OCI-LY3 (cell line): ENCODE data around the gene ZNF337.

ENCODE experiments used
- H2AFZ ChIP-seq: fragments of 200-600, 300-600 bp; shearing (Covaris generic); 2 replicates; pipeline ENCODE4 v1.6.0; 2014; ENCODE audit warnings: antibody characterized with exemption, low read depth, low read length
- H3K27ac ChIP-seq: fragments of 200-600, 300-600 bp; sonication (generic); 2 replicates; pipeline ENCODE4 v1.5.1; 2014; ENCODE audit warnings: mild to moderate bottlenecking, low read length, moderate library complexity, mixed read lengths
- H3K27me3 ChIP-seq: fragments of 200-600, 300-600 bp; sonication (generic); 2 replicates; pipeline ENCODE4 v1.6.1; 2014; ENCODE audit warnings: low read depth, low read length, mixed read lengths
- H3K36me3 ChIP-seq: fragments of 200-600, 300-600 bp; sonication (generic); replicated peaks from 2 replicates; pipeline ENCODE3; 2014; ENCODE audit warnings: low read depth, low read length, mixed read lengths
- H3K4me1 ChIP-seq: fragments of 300-600, 200-600 bp; sonication (generic); 2 replicates; pipeline ENCODE4 v1.6.1; 2014; ENCODE audit warnings: low read length, mixed read lengths
- H3K4me2 ChIP-seq: fragments of 200-600, 300-600 bp; sonication (generic); 2 replicates; pipeline ENCODE4 v1.6.1; 2014; ENCODE audit warnings: low read length, mixed read lengths
- H3K4me3 ChIP-seq: fragments of 300-600, 200-600 bp; sonication (generic); 2 replicates; pipeline ENCODE4 v1.5.1; 2014; ENCODE audit warnings: antibody characterized with exemption, mild to moderate bottlenecking, low read length, moderate library complexity
- H3K79me2 ChIP-seq: fragments of 300-600, 200-600 bp; shearing (Covaris generic); 2 replicates; pipeline ENCODE4 v1.6.1; 2014; ENCODE audit warnings: mild to moderate bottlenecking, low read length, mixed read lengths
- H3K9ac ChIP-seq: fragments of 300-600, 200-600 bp; shearing (Covaris generic); 2 replicates; pipeline ENCODE4 v1.6.0; 2014; ENCODE audit warnings: mild to moderate bottlenecking, low read length, moderate library complexity
- H3K9me3 ChIP-seq: fragments of 200-600, 300-600 bp; shearing (Covaris generic); 2 replicates; pipeline ENCODE4 v1.6.1; 2014; ENCODE audit warnings: low read length, mixed read lengths; ENCODE audit not compliant: insufficient read depth
- H4K20me1 ChIP-seq: fragments of 200-600, 300-600 bp; sonication (generic); 2 replicates; pipeline ENCODE4 v1.6.1; 2016; ENCODE audit warnings: low read length, mixed read lengths; ENCODE audit not compliant: insufficient read depth
- EZH2phosphoT487 ChIP-seq: fragments of 200-600 bp; shearing (Covaris generic); IDR thresholded peaks from 2 replicates; pipeline ENCODE4 v1.6.1; 2018; ENCODE audit warnings: antibody characterized with exemption, mixed run types, low read depth
- TF ChIP-seq, protein P1 (sequence below): fragments of 200-600, 300-600 bp; sonication (generic); IDR thresholded peaks from 2 replicates; pipeline ENCODE4 v1.5.1; 2014; ENCODE audit warnings: antibody characterized with exemption, low read length, low read depth

ZNF337 gene

DNA sequence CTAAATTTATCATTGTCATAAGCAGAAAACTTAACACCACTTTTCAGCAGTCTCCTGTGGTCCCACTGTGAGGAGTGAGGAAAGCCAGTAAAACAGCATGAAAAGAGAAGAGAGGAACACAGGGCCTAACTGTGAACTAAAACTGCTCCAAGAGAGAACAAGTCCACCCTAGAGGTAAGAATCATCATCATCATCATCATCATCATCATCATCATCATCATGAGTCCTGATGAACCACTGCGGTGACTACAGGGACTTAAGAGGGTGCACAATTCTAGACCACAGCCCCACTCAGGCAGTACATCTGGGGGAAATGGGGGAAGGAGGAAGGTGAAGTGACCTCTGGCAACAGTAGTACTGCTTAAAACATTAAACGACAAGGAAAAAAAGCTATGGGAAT, 13.6 kb downstream of the ZNF337 start:
- TF ChIP-seq, protein P1, sequence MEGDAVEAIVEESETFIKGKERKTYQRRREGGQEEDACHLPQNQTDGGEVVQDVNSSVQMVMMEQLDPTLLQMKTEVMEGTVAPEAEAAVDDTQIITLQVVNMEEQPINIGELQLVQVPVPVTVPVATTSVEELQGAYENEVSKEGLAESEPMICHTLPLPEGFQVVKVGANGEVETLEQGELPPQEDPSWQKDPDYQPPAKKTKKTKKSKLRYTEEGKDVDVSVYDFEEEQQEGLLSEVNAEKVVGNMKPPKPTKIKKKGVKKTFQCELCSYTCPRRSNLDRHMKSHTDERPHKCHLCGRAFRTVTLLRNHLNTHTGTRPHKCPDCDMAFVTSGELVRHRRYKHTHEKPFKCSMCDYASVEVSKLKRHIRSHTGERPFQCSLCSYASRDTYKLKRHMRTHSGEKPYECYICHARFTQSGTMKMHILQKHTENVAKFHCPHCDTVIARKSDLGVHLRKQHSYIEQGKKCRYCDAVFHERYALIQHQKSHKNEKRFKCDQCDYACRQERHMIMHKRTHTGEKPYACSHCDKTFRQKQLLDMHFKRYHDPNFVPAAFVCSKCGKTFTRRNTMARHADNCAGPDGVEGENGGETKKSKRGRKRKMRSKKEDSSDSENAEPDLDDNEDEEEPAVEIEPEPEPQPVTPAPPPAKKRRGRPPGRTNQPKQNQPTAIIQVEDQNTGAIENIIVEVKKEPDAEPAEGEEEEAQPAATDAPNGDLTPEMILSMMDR, result no peak
- no peak for TF ChIP-seq EZH2phosphoT487
- Histone ChIP-seq H3K36me3 (peaks cover 33% of the 10 kb centered on the region), H2AFZ (no peak overlapping the region), H3K27ac (no peak overlapping the region), H3K9ac (no peak overlapping the region), H3K4me1 (peaks cover 22% of the 10 kb centered on the region), H3K4me3 (no peak overlapping the region), H3K27me3 (no peaks in the 10 kb centered on the region), H3K4me2 (no peak overlapping the region), H3K9me3 (no peaks in the 10 kb centered on the region), H4K20me1 (peaks cover 11% of the 10 kb centered on the region; the same call in 1 of the 2 replicates), H3K79me2 (no peaks in the 10 kb centered on the region)

DNA sequence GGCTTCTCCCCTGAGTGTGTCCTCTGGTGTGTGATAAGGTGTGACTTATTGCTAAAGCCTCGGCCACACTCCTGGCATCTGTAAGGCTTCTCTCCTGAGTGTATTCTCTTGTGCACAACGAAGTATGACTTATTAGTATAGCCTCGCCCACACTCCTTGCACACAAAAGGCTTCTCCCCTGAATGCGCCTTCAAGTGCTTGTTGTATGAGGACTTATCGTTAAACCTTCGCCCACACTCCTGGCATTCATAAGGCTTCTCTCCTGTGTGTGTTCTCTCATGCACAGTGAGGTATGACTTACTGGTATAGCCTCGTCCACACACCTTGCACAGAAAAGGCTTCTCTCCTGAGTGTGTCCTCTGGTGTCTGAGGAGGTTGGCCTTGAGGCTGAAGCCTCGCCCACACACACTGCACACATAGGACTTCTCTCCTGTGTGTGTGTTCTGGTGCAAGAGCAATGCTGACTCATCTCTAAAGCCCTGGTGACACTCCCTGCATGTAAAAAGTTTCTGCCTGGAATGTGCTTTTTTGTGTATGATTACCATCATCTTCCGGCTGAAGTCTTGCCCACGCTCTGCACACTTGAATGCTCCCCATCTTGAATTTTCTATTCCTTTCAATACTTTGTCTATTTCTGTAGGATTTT, 20.4 kb downstream of the ZNF337 start:
- no peaks in the 10 kb centered on the region for H3K4me1 ChIP-seq
- H3K79me2 ChIP-seq, result no peaks in the 10 kb centered on the region
- H3K27me3 ChIP-seq, result no peaks in the 10 kb centered on the region
- TF ChIP-seq EZH2phosphoT487, result no peak
- TF ChIP-seq, protein P1, result no peak
- H3K9me3 ChIP-seq, result no peaks in the 10 kb centered on the region
- H3K9ac ChIP-seq, result no peak overlapping the region
- H2AFZ ChIP-seq, result no peak overlapping the region
- no peak overlapping the region for H3K4me3 ChIP-seq
- no peak overlapping the region for H3K27ac ChIP-seq
- peaks cover 69% of the 10 kb centered on the region for H3K36me3 ChIP-seq
- H4K20me1 ChIP-seq, result 0 out of 2 replicates have a peak, but pooled peaks cover 7% of the 10 kb centered on the region
- no peak overlapping the region for H3K4me2 ChIP-seq

DNA sequence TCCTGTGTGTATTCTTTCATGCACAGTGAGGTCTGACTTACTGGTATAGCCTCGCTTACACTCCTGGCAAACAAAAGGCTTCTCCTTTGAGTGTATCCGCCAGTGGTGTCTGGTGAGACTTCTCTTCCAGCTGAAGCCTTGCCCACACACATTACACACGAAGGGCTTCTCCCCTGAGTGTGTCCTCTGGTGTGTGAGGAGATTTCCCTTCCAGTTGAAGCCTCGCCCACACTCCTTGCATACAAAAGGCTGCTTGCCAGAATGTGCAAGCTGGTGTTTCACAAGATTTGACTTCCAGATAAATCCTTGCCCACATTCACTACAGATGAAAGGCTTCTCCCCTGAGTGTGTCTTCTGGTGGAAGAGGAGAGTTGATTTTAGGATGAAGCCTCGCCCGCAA, 21.5 kb downstream of the ZNF337 start:
- H3K4me2 ChIP-seq, result no peak overlapping the region
- no peaks in the 10 kb centered on the region for H3K4me1 ChIP-seq
- TF ChIP-seq, protein P1, result no peak
- no peak for TF ChIP-seq EZH2phosphoT487
- 0 out of 2 replicates have a peak, but pooled peaks cover 7% of the 10 kb centered on the region for H4K20me1 ChIP-seq
- no peaks in the 10 kb centered on the region for H3K79me2 ChIP-seq
- H3K27me3 ChIP-seq, result no peaks in the 10 kb centered on the region
- H3K9ac ChIP-seq, result no peak overlapping the region
- H3K36me3 ChIP-seq, result peaks cover 61% of the 10 kb centered on the region
- no peaks in the 10 kb centered on the region for H3K9me3 ChIP-seq
- H3K27ac ChIP-seq, result no peak overlapping the region
- H3K4me3 ChIP-seq, result no peak overlapping the region
- H2AFZ ChIP-seq, result no peak overlapping the region

DNA sequence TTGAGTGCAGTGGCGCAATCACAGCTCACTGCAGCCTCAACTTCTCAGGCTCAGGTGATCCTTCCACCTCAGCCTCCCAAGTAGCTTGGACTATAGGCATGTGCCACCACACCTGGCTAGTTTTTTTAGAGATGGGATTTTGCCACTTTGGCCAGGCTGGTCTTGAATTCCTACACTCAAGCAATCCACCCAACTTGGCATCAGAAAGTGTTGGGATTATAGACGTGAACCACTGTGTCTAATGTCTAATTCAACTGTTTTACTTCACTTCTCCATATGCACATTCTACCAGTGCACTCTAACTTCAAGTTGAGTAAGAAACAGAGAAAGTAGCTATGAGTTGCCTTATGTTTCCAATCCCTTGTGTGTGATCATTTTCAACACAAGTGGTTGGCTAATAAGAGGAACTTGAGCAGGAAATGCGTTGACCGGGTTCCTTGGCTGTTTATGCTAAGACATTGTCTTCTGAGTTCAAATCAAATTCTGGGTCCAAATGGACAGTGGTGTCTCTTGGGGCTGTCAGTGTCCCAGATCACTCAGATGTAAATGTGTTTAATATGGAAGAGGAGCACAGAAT, 23.9 kb downstream of the ZNF337 start:
- no peak overlapping the region for H3K4me3 ChIP-seq
- no peaks in the 10 kb centered on the region for H3K4me1 ChIP-seq
- 0 out of 2 replicates have a peak, but pooled peaks cover 7% of the 10 kb centered on the region for H4K20me1 ChIP-seq
- H3K27ac ChIP-seq, result no peak overlapping the region
- H3K27me3 ChIP-seq, result no peaks in the 10 kb centered on the region
- H3K9me3 ChIP-seq, result no peaks in the 10 kb centered on the region
- H3K79me2 ChIP-seq, result no peaks in the 10 kb centered on the region
- no peak overlapping the region for H2AFZ ChIP-seq
- H3K36me3 ChIP-seq, result peaks cover 48% of the 10 kb centered on the region
- no peak overlapping the region for H3K9ac ChIP-seq
- no peak overlapping the region for H3K4me2 ChIP-seq
- TF ChIP-seq, protein P1, result no peak
- no peak for TF ChIP-seq EZH2phosphoT487
